Activated CD4-positive, alpha-beta memory T cell treated with anti-CD3 and anti-CD28 coated beads, Interleukin-2, amount 10 ng/mL, durations not matched to agents 7 days and 5 days (primary cell): ENCODE measurements around the gene SNX27. TPM values are rescaled to one million over a fixed set of nuclear protein-coding genes. Genes with fewer than 3 reads are reported as not detected.
"Not testable (repeated sequence)": the region's sequence is repeated elsewhere in the genome, so short reads cannot be mapped to it uniquely, and the experiment has no call there.

Experiments
- CTCF ChIA-PET: fragments of 350-600 bp; sonication (Branson Sonifier 250); formaldehyde crosslinking; loops from one replicate; lab custom pipeline; 2021; ENCODE audit warnings: antibody characterized with exemption, inconsistent platforms; lab: Charles Lee
- POLR2A ChIA-PET: fragments of 350-600 bp; sonication (Branson Sonifier 250); formaldehyde crosslinking; loops from one replicate; lab custom pipeline; 2021; ENCODE audit warnings: antibody characterized with exemption; lab: Charles Lee
- DNase-seq: peaks from one replicate; pipeline ENCODE4 v3.0.0-alpha.2; 2020
- H3K27ac Mint-ChIP-seq: one replicate; pipeline ENCODE4 v1.8.0; 2021; ENCODE audit warnings: mild to moderate bottlenecking, mixed read lengths
- H3K27me3 Mint-ChIP-seq: one replicate; pipeline ENCODE4 v1.8.0; 2021; ENCODE audit warnings: mixed read lengths
- H3K36me3 Mint-ChIP-seq: one replicate; pipeline ENCODE4 v1.8.0; 2021; ENCODE audit warnings: low read depth, mixed read lengths
- H3K4me1 Mint-ChIP-seq: one replicate; pipeline ENCODE4 v1.8.0; 2021; ENCODE audit warnings: mixed read lengths
- H3K4me3 Mint-ChIP-seq: one replicate; pipeline ENCODE4 v1.8.0; 2021; ENCODE audit warnings: mild to moderate bottlenecking, mixed read lengths
- H3K9me3 Mint-ChIP-seq: one replicate; pipeline ENCODE4 v1.8.0; 2021; ENCODE audit warnings: mixed read lengths
- total RNA-seq, 2 experiments: library from RNA; stranded (reverse); gene quantifications; one replicate each; pipeline ENCODE4 v1.2.3, GENCODE V29; 2021

SNX27 gene
- total RNA-seq, 2 experiments from 2014 or later, result 28.9 to 29.6 TPM

DNA sequence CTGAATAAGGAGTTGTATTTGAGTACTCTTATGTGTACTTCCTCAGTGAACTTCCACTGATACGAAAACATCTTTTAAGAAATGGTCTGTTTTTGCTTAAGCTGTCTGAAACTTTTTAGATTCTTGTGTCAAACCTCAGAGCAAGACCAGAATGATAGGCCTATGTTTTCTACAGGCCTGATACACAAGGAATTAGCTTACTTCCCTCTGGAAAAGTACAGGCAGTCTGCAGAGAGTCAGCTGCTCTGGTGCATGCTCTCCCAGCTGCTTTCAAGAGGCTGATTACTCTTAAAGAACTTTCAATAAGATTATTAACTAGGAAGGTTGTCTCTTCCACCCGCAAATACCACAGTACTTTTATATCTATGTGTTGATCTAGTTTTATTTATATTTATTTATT is 9.5 kb downstream of the SNX27 start:
- DNase-seq, result no peak
- Mint-ChIP-seq H3K4me3 (no peak overlapping the region), H3K4me1 (peaks cover 33% of the 10 kb centered on the region), H3K27me3 (no peaks in the 10 kb centered on the region), H3K9me3 (no peaks in the 10 kb centered on the region), H3K36me3 (peaks cover 3% of the 10 kb centered on the region), H3K27ac (no peak overlapping the region)
- ChIA-PET CTCF (interaction anchor here (1.8 kb wide), 1 partner anchor 28 kb away, joined by 6 read pairs; no protein-coding TSS in a partner anchor), POLR2A (no interaction called here)

DNA sequence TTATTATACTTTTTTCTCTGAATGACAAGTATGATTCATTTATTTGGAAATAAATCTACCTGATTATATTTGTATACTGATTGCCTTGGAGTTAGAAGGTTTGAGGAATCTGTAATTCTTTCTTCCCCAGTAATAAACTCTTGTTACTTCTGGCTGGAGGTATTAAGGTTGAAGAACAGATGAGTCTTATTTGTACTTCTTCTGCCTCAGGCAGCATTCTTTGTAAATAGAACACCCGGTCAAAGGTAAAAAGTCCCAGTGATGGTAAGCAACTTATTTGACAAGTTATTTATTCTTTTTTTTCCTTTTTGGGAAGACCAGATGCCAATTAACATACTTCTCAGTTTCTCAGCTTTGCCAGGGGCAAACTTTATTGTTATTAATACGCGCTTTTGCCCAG is 12.9 kb downstream of the SNX27 start:
- peaks cover 20% of the 10 kb centered on the region for H3K4me1 Mint-ChIP-seq
- ChIA-PET CTCF (no interaction called here), POLR2A (no interaction called here)
- no peaks in the 10 kb centered on the region for H3K9me3 Mint-ChIP-seq
- no peak overlapping the region for H3K27ac Mint-ChIP-seq
- no peaks in the 10 kb centered on the region for H3K36me3 Mint-ChIP-seq
- DNase-seq, result no peak
- no peaks in the 10 kb centered on the region for H3K27me3 Mint-ChIP-seq
- H3K4me3 Mint-ChIP-seq, result no peak overlapping the region

GRCh38 chr1:151626740-151627334 is 15.0 kb downstream of the SNX27 start:
- Mint-ChIP-seq H3K27ac (no peak overlapping the region), H3K4me1 (peaks cover 3% of the 10 kb centered on the region), H3K36me3 (no peaks in the 10 kb centered on the region), H3K27me3 (no peaks in the 10 kb centered on the region), H3K9me3 (no peaks in the 10 kb centered on the region), H3K4me3 (no peak overlapping the region)
- no peak for DNase-seq
- ChIA-PET CTCF (no interaction called here), POLR2A (no interaction called here)

- no peaks in the 10 kb centered on the region for H3K36me3 Mint-ChIP-seq
- H3K27ac Mint-ChIP-seq, result no peak overlapping the region
- no peaks in the 10 kb centered on the region for H3K27me3 Mint-ChIP-seq
- no peaks in the 10 kb centered on the region for H3K9me3 Mint-ChIP-seq
- ChIA-PET CTCF (interaction anchor here (0.6 kb wide), 1 partner anchor 692 kb away, joined by 4 read pairs; no protein-coding TSS in a partner anchor), POLR2A (no interaction called here)
- no peak for DNase-seq
- H3K4me1 Mint-ChIP-seq, result no peaks in the 10 kb centered on the region
- no peak overlapping the region for H3K4me3 Mint-ChIP-seq
These were observed 17.4 kb downstream of the SNX27 start for GRCh38 chr1:151629278-151629677.

DNA sequence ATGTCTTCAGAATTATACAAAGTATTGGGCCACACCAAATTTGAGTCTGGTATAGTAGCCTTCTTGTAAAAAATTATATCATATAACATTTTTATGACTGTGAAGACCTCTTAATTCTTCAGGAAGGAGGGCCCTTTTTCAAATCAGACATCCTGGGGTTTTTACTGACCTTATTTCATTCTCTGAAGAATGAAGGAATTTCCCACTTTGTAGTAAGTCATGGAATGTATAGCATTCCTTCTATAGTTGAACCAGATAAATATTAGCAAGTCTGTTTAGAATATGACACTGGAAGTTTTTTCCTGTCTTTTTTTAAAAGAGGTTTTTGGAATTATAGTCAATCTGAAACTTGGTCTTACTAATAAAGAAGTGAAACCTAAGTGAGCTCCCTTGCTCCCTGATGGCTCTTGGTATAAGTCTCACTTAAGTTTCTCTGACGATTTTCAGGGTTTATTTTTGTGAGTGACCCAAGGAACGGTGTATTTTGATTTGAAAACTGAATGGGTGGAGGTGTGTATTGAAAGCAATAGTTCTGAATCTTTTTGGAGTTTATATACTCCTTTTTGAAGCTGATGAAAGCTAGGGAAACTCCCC is 23.7 kb downstream of the SNX27 start:
- CTCF ChIA-PET, result interaction anchor here (0.8 kb wide), 1 partner anchor 18 kb away, joined by 3 read pairs; no protein-coding TSS in a partner anchor
- Mint-ChIP-seq H3K27me3 (no peaks in the 10 kb centered on the region), H3K36me3 (peaks cover 10% of the 10 kb centered on the region), H3K4me1 (peaks cover 8% of the 10 kb centered on the region), H3K27ac (no peak overlapping the region), H3K9me3 (no peaks in the 10 kb centered on the region), H3K4me3 (no peak overlapping the region)
- no peak for DNase-seq
- POLR2A ChIA-PET, result no interaction called here

GRCh38 chr1:151638074-151638775 is 26.4 kb downstream of the SNX27 start:
- Mint-ChIP-seq H3K4me1 (peaks cover 8% of the 10 kb centered on the region), H3K36me3 (peaks cover 18% of the 10 kb centered on the region), H3K9me3 (no peaks in the 10 kb centered on the region), H3K27me3 (no peaks in the 10 kb centered on the region), H3K4me3 (no peak overlapping the region), H3K27ac (no peak overlapping the region)
- POLR2A ChIA-PET, result interaction anchor here (0.8 kb wide), 1 partner anchor 179 kb away, joined by 3 read pairs; the partner anchor contains the start of gene POGZ
- CTCF ChIA-PET, result no interaction called here
- DNase-seq, result no peak

GRCh38 chr1:151638812-151639211 is 27.0 kb downstream of the SNX27 start:
- ChIA-PET POLR2A (interaction anchor here (0.8 kb wide), 1 partner anchor 179 kb away, joined by 3 read pairs; the partner anchor contains the start of gene POGZ), CTCF (no interaction called here)
- Mint-ChIP-seq H3K27ac (no peak overlapping the region), H3K27me3 (no peaks in the 10 kb centered on the region), H3K36me3 (peaks cover 18% of the 10 kb centered on the region), H3K4me3 (no peak overlapping the region), H3K4me1 (peaks cover 8% of the 10 kb centered on the region), H3K9me3 (no peaks in the 10 kb centered on the region)
- no peak for DNase-seq

GRCh38 chr1:151639466-151639865 is 27.6 kb downstream of the SNX27 start:
- H3K9me3 Mint-ChIP-seq, result no peaks in the 10 kb centered on the region

DNA sequence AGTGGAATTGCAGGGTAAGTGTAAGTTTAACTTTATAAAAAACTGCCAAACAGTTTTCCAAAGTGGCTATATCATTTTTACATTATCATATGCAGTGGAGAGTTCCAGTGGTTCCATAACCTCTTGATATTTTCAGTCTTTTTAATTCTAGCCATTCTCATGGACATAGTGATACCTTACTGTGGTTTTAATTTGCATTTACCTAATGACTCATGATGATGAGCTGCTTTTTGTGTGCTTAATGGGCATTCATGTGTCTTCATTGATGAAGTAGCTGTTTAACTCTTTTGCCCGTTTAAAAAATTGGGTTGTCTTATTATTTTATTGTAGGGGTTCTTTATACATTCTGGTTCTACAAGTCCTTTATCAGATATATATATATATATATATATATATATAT is 29.4 kb downstream of the SNX27 start:
- ChIA-PET CTCF (interaction anchor here (0.6 to 2.3 kb wide), 2 partner anchors 48 to 342 kb away, joined by 3 to 8 read pairs; no protein-coding TSS in a partner anchor), POLR2A (no interaction called here)
- Mint-ChIP-seq H3K4me1 (peaks cover 4% of the 10 kb centered on the region), H3K4me3 (no peak overlapping the region), H3K27me3 (no peaks in the 10 kb centered on the region), H3K9me3 (no peaks in the 10 kb centered on the region), H3K36me3 (peaks cover 21% of the 10 kb centered on the region), H3K27ac (no peak overlapping the region)
- DNase-seq, result no peak

More at GRCh38 chr1:151639466-151639865, 27.6 kb downstream of the SNX27 start:
- peaks cover 21% of the 10 kb centered on the region for H3K36me3 Mint-ChIP-seq
- H3K4me1 Mint-ChIP-seq, result peaks cover 8% of the 10 kb centered on the region
- no peak overlapping the region for H3K27ac Mint-ChIP-seq
- no peak overlapping the region for H3K4me3 Mint-ChIP-seq
- POLR2A ChIA-PET, result no interaction called here
- CTCF ChIA-PET, result no interaction called here
- H3K27me3 Mint-ChIP-seq, result no peaks in the 10 kb centered on the region
- DNase-seq, result no peak

DNA sequence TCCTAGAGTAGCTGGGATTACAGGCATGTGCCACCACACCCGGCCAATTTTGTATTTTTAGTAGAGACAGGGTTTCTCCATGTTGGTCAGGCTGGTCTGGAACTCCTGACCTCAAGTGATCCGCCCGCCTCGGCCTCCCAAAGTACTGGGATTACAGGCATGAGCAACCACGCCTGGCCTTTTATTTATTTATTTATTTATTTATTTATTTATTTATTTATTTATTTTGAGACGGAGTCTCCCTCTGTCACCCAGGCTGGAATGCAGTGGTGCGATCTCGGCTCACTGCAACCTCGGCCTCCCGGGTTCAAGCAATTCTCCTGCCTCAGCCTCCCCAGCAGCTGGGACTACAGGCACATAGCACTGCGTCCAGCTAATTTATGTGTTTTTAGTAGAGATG is 31.2 kb downstream of the SNX27 start:
- H3K36me3 Mint-ChIP-seq, result peaks cover 21% of the 10 kb centered on the region
- POLR2A ChIA-PET, H3K9me3 Mint-ChIP-seq, DNase-seq, H3K27ac Mint-ChIP-seq, H3K4me1 Mint-ChIP-seq, H3K4me3 Mint-ChIP-seq, H3K27me3 Mint-ChIP-seq: not testable (repeated sequence)
- CTCF ChIA-PET, result interaction anchor here (2.3 kb wide), 1 partner anchor 49 kb away, joined by 8 read pairs; no protein-coding TSS in a partner anchor

DNA sequence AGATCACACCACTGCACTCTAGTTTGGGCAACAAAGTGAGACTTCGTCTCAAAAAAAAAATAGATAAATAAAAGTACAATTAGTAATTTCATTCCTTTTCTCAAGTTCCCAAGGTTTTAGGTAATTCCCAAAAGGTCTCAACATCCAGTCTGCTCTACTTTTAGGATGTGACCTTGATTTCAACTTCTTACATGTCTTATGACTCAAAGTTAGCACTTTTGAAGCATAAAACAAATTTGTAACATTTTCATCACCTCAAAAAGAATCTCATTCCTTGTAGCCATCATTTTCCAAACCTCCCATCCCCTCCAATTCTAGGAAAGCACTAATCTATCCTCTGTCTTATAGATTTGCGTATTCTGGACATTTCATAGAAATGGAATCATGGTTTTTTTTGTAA is 32.2 kb downstream of the SNX27 start:
- no peaks in the 10 kb centered on the region for H3K9me3 Mint-ChIP-seq
- H3K4me3 Mint-ChIP-seq, result no peak overlapping the region
- DNase-seq, result no peak
- no peaks in the 10 kb centered on the region for H3K27me3 Mint-ChIP-seq
- H3K36me3 Mint-ChIP-seq, result peaks cover 20% of the 10 kb centered on the region
- no peak overlapping the region for H3K27ac Mint-ChIP-seq
- H3K4me1 Mint-ChIP-seq, result peaks cover 2% of the 10 kb centered on the region
- CTCF ChIA-PET, result no interaction called here
- POLR2A ChIA-PET, result no interaction called here

- H3K36me3 Mint-ChIP-seq, result peaks cover 21% of the 10 kb centered on the region
- H3K27me3 Mint-ChIP-seq, result no peaks in the 10 kb centered on the region
- CTCF ChIA-PET, result interaction anchor here (1.0 kb wide), 1 partner anchor 183 kb away, joined by 4 read pairs; no protein-coding TSS in a partner anchor
- DNase-seq, result no peak
- H3K4me1 Mint-ChIP-seq, result peaks cover 17% of the 10 kb centered on the region
- H3K27ac Mint-ChIP-seq, result no peak overlapping the region
- POLR2A ChIA-PET, result no interaction called here
- H3K4me3 Mint-ChIP-seq, result no peak overlapping the region
- H3K9me3 Mint-ChIP-seq, result no peaks in the 10 kb centered on the region
These were observed 41.5 kb downstream of the SNX27 start for GRCh38 chr1:151653397-151653796.

DNA sequence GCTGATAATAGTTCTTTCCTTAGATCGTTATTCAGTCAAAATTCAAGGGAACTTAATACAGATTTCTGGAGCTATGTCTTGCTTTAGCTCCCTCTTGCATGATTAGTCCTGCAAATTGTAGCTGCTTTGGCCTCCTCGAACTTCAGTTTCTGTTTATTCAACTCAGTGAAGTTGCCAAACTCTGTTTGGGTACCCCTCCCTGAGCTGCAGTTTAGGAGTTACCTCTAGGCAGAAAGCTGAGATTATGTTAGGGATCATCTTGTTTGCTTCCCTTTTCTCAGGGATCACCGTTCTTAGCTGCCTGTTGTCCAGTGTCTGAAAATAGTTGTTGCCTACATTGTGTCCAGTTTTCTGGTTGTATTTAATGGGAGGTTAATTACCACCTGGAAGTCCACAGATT is 43.5 kb downstream of the SNX27 start:
- CTCF ChIA-PET, result interaction anchor here (1.0 to 1.9 kb wide), 2 partner anchors 38 to 62 kb away, joined by 4 to 11 read pairs; no protein-coding TSS in a partner anchor
- POLR2A ChIA-PET, result interaction anchor here (1.4 kb wide), 1 partner anchor 10 kb away, joined by 3 read pairs; no protein-coding TSS in a partner anchor
- no peak overlapping the region for H3K4me3 Mint-ChIP-seq
- no peaks in the 10 kb centered on the region for H3K9me3 Mint-ChIP-seq
- DNase-seq, result no peak
- peaks cover 21% of the 10 kb centered on the region for H3K36me3 Mint-ChIP-seq
- peaks cover 17% of the 10 kb centered on the region for H3K4me1 Mint-ChIP-seq
- H3K27me3 Mint-ChIP-seq, result no peaks in the 10 kb centered on the region
- no peak overlapping the region for H3K27ac Mint-ChIP-seq
